HepG2 (cell line): Measurements from ENCODE around the gene MBNL3. TPM values are rescaled to one million over a fixed set of nuclear protein-coding genes. Genes with fewer than 3 reads are reported as not detected.

Experiments used
- CBX5 ChIP-seq: sonication (generic); formaldehyde crosslinking; IDR thresholded peaks from 2 replicates; pipeline ENCODE4 v1.4.0; 2020; ENCODE audit warnings: missing genetic modification reagents, borderline replicate concordance
- ELF4 ChIP-seq: sonication (generic); formaldehyde crosslinking; IDR thresholded peaks from 2 replicates; pipeline ENCODE4 v1.5.0; 2020; ENCODE audit warnings: missing genetic modification reagents, mild to moderate bottlenecking, moderate library complexity, borderline replicate concordance
- EZH2 ChIP-seq: conservative IDR thresholded peaks from 2 replicates; pipeline ENCODE4 v1.6.1; 2012; ENCODE audit warnings: mild to moderate bottlenecking, low read depth, low read length, moderate library complexity
- HOXA9 ChIP-seq: sonication (generic); formaldehyde crosslinking; IDR thresholded peaks from 2 replicates; pipeline ENCODE4 v1.8.1; 2022; ENCODE audit warnings: missing genetic modification reagents, mild to moderate bottlenecking, moderate library complexity, borderline replicate concordance
- KLF13 ChIP-seq: sonication (generic); formaldehyde crosslinking; IDR thresholded peaks from 2 replicates; pipeline ENCODE4 v1.4.0; 2020; ENCODE audit warnings: mild to moderate bottlenecking, missing genetic modification reagents
- MLLT10 ChIP-seq: sonication (generic); formaldehyde crosslinking; IDR thresholded peaks from 2 replicates; pipeline ENCODE4 v1.4.0; 2020; ENCODE audit warnings: missing genetic modification reagents
- MTF2 ChIP-seq: sonication (generic); formaldehyde crosslinking; IDR thresholded peaks from 2 replicates; pipeline ENCODE4 v1.5.0; 2020; ENCODE audit warnings: missing genetic modification reagents, borderline replicate concordance
- NAIF1 ChIP-seq: sonication (generic); formaldehyde crosslinking; IDR thresholded peaks from 2 replicates; pipeline ENCODE4 v1.5.0; 2020; ENCODE audit warnings: mild to moderate bottlenecking, missing genetic modification reagents, borderline replicate concordance
- POLR2AphosphoS2 ChIP-seq: IDR thresholded peaks from 2 replicates; pipeline ENCODE4 v1.6.1; 2011; ENCODE audit warnings: low read depth, low read length, improper control_type of control experiment
- PRPF4 ChIP-seq: fragments of 200-400 bp; formaldehyde crosslinking; IDR thresholded peaks from 2 replicates; pipeline ENCODE4 v1.6.1; 2016; ENCODE audit warnings: low read length, low read depth; ENCODE audit not compliant: poor library complexity, severe bottlenecking
- RBM22 ChIP-seq: fragments of 200-400 bp; formaldehyde crosslinking; optimal IDR thresholded peaks from 2 replicates; pipeline ENCODE3; 2017; ENCODE audit warnings: mild to moderate bottlenecking, low read length, moderate library complexity
- RCOR2 ChIP-seq: IDR thresholded peaks from 2 replicates; pipeline ENCODE4 v1.6.1; 2016; ENCODE audit warnings: missing biosample characterization, missing genetic modification reagents
- REXO4 ChIP-seq: sonication (generic); formaldehyde crosslinking; IDR thresholded peaks from 2 replicates; pipeline ENCODE4 v1.8.0; 2022; ENCODE audit warnings: missing genetic modification reagents, mild to moderate bottlenecking, borderline replicate concordance
- RFXAP ChIP-seq: sonication (generic); formaldehyde crosslinking; IDR thresholded peaks from 2 replicates; pipeline ENCODE4 v1.4.0; 2020; ENCODE audit warnings: missing genetic modification reagents, borderline replicate concordance
- TOPORS ChIP-seq: sonication (generic); formaldehyde crosslinking; IDR thresholded peaks from 2 replicates; pipeline ENCODE4 v1.8.0; 2023; ENCODE audit warnings: mild to moderate bottlenecking, missing genetic modification reagents
- ZFAT ChIP-seq: sonication (generic); formaldehyde crosslinking; conservative IDR thresholded peaks from 2 replicates; pipeline ENCODE4 v1.8.1; 2023; ENCODE audit warnings: missing genetic modification reagents, inconsistent platforms
- ZNF564 ChIP-seq: sonication (generic); formaldehyde crosslinking; IDR thresholded peaks from 2 replicates; pipeline ENCODE4 v1.8.1; 2023; ENCODE audit warnings: mild to moderate bottlenecking, missing genetic modification reagents
- ZNF761 ChIP-seq: sonication (generic); formaldehyde crosslinking; conservative IDR thresholded peaks from 2 replicates; pipeline ENCODE4 v1.4.0; 2020; ENCODE audit warnings: mild to moderate bottlenecking, missing genetic modification reagents
- ZNF773 ChIP-seq: sonication (generic); formaldehyde crosslinking; IDR thresholded peaks from 2 replicates; pipeline ENCODE4 v1.4.0; 2020; ENCODE audit warnings: missing genetic modification reagents, borderline replicate concordance
- ZNF878 ChIP-seq: sonication (generic); formaldehyde crosslinking; IDR thresholded peaks from 2 replicates; pipeline ENCODE4 v1.8.1; 2023; ENCODE audit warnings: mild to moderate bottlenecking, missing genetic modification reagents, moderate library complexity
- polyA plus RNA-seq, 8 experiments: library from polyadenylated mRNA; depleted of rRNA in 3 of 8; stranded (reverse) in 7 of 8; unstranded in 1 of 8; fragments of >200 nt; fragmentation: Illumina TruSeq in 4 of 8; extraction: Trizol in 4 of 8; gene quantifications; 2 replicates each; pipeline versions ENCODE4 v1.2.1 to v1.2.3, GENCODE V29; 2011 to 2016; ENCODE audit warnings: low read depth in 4 of 8, missing spikeins in 1 of 8, mixed read lengths in 1 of 8; ENCODE audit not compliant: insufficient read depth in 1 of 8
- total RNA-seq, 5 experiments: library from RNA; depleted of rRNA; stranded (reverse); fragments of >200 nt; fragmentation: Illumina TruSeq; extraction: Trizol; gene quantifications; 2 replicates each; pipeline ENCODE4 v1.2.3, GENCODE V29; 2016; ENCODE audit warnings: low read depth in 1 of 5
- TF ChIP-seq, protein P1 (sequence below), 2 experiments: sonication (generic) in 1 of 2; formaldehyde crosslinking in 1 of 2; IDR thresholded peaks; 2 replicates each; pipeline versions ENCODE4 v1.5.1 to v1.6.1; 2011 to 2020; ENCODE audit warnings: borderline replicate concordance in 1 of 2, low read depth in 1 of 2, low read length in 1 of 2, mild to moderate bottlenecking in 1 of 2, missing genetic modification reagents in 1 of 2, moderate library complexity in 1 of 2
- TF ChIP-seq, protein P2 (sequence below): sonication (generic); formaldehyde crosslinking; IDR thresholded peaks from 2 replicates; pipeline ENCODE4 v1.4.0; 2020; ENCODE audit warnings: missing genetic modification reagents
- TF ChIP-seq, protein P3 (sequence below): sonication (generic); formaldehyde crosslinking; IDR thresholded peaks from 2 replicates; pipeline ENCODE4 v1.5.1; 2020; ENCODE audit warnings: missing genetic modification reagents, mild to moderate bottlenecking, borderline replicate concordance
- TF ChIP-seq, protein P4 (sequence below): sonication (generic); formaldehyde crosslinking; IDR thresholded peaks from 2 replicates; pipeline ENCODE4 v1.8.0; 2022; ENCODE audit warnings: missing genetic modification reagents, mild to moderate bottlenecking, borderline replicate concordance

The MBNL3 gene
- total and polyA plus RNA-seq, 2 of the 13 experiments (the other 11 are each of a cell fraction or from before 2014, with no cell fraction given) = 155 to 257 TPM

DNA sequence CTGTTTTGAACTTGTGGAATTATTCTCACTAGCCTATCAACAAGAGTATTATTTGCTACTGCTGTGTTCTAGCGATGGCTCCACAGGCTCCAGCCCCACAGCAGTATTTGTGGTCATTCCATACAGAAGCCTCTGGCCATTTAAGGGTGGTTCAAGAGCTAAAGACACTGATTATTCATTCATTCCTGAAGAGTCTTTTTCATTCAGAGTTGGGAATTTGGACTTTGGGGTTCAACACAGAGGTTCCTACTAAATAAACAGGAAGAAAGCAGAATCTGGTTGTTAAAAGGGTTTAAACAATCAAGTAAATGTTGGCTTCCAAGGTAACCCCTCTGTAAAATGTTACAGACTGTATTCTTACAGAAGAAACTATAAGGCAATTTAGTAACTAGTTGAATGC is 4.3 kb upstream of the MBNL3 start (continued):
- TF ChIP-seq ZNF878 (no peak), RBM22 (no peak), TOPORS (CRISPR knock-in tag) (no peak), POLR2AphosphoS2 (no peak), ZNF773 (no peak), KLF13 (no peak), ZFAT (CRISPR knock-in tag) (no peak), CBX5 (no peak), HOXA9 (no peak), NAIF1 (CRISPR knock-in tag) (no peak), ZNF564 (CRISPR knock-in tag) (no peak), EZH2 (no peak), RFXAP (CRISPR knock-in tag) (no peak), PRPF4 (no peak), MTF2 (CRISPR knock-in tag) (no peak), ELF4 (CRISPR knock-in tag) (no peak), REXO4 (CRISPR knock-in tag) (no peak), RCOR2 (CRISPR knock-in tag) (peak; percentile 33; the same call in 1 of the 2 replicates), ZNF761 (no peak), MLLT10 (CRISPR knock-in tag) (no peak)
- TF ChIP-seq, protein P1, sequence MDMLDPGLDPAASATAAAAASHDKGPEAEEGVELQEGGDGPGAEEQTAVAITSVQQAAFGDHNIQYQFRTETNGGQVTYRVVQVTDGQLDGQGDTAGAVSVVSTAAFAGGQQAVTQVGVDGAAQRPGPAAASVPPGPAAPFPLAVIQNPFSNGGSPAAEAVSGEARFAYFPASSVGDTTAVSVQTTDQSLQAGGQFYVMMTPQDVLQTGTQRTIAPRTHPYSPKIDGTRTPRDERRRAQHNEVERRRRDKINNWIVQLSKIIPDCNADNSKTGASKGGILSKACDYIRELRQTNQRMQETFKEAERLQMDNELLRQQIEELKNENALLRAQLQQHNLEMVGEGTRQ (IDR thresholded peaks at IDR 0.05; ENCODE audit: low read depth, low read length) = no peak
- TF ChIP-seq, protein P1 (CRISPR knock-in tag; IDR thresholded peaks at IDR 0.05; ENCODE audit: borderline replicate concordance) = no peak
- TF ChIP-seq, protein P2, sequence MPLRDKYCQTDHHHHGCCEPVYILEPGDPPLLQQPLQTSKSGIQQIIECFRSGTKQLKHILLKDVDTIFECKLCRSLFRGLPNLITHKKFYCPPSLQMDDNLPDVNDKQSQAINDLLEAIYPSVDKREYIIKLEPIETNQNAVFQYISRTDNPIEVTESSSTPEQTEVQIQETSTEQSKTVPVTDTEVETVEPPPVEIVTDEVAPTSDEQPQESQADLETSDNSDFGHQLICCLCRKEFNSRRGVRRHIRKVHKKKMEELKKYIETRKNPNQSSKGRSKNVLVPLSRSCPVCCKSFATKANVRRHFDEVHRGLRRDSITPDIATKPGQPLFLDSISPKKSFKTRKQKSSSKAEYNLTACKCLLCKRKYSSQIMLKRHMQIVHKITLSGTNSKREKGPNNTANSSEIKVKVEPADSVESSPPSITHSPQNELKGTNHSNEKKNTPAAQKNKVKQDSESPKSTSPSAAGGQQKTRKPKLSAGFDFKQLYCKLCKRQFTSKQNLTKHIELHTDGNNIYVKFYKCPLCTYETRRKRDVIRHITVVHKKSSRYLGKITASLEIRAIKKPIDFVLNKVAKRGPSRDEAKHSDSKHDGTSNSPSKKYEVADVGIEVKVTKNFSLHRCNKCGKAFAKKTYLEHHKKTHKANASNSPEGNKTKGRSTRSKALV (CRISPR knock-in tag) = no peak
- TF ChIP-seq, protein P3, sequence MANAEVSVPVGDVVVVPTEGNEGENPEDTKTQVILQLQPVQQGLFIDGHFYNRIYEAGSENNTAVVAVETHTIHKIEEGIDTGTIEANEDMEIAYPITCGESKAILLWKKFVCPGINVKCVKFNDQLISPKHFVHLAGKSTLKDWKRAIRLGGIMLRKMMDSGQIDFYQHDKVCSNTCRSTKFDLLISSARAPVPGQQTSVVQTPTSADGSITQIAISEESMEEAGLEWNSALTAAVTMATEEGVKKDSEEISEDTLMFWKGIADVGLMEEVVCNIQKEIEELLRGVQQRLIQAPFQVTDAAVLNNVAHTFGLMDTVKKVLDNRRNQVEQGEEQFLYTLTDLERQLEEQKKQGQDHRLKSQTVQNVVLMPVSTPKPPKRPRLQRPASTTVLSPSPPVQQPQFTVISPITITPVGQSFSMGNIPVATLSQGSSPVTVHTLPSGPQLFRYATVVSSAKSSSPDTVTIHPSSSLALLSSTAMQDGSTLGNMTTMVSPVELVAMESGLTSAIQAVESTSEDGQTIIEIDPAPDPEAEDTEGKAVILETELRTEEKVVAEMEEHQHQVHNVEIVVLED = no peak
- TF ChIP-seq, protein P4, sequence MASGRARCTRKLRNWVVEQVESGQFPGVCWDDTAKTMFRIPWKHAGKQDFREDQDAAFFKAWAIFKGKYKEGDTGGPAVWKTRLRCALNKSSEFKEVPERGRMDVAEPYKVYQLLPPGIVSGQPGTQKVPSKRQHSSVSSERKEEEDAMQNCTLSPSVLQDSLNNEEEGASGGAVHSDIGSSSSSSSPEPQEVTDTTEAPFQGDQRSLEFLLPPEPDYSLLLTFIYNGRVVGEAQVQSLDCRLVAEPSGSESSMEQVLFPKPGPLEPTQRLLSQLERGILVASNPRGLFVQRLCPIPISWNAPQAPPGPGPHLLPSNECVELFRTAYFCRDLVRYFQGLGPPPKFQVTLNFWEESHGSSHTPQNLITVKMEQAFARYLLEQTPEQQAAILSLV (CRISPR knock-in tag) = no peak
